ENCODE results near the gene HSDL2. TPM values are rescaled to one million over a fixed set of nuclear protein-coding genes. Genes with fewer than 3 reads are reported as not detected.

The HSDL2 gene
- total RNA-seq, 1 experiment from 2014 or later, result 37.0 TPM

DNA sequence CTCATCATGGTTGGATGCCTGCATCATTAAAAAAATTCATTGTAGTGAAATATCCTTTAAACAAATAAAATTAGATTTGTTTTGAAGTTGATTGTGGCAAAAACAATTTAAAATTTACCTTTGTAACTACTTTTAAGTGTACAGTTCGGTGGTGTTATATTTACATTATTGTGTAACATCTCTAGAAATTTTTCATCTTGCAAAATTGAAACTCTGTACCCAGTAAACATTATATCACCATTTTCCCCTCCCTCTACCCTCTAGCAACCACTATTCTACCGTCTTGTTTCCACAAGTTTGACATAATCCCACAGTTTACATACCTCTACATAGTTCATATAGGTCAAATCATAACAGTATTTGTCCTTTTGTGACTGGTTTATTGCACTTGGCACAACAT, 104.7 kb downstream of the HSDL2 start:
- no peak overlapping the region for H3K4me2 ChIP-seq (ENCODE audit: low read length)
- no peaks in the 10 kb centered on the region for H3K36me3 ChIP-seq (ENCODE audit: low read depth, low read length)
- no peaks in the 10 kb centered on the region for H4K20me1 ChIP-seq (ENCODE audit: low read length)
- no peak overlapping the region for H3K4me3 ChIP-seq (ENCODE audit: low read length)
- DNase-seq, result no peak
- H3K9me3 ChIP-seq (ENCODE audit: low read length), result no peaks in the 10 kb centered on the region
- POLR2A ChIA-PET (ENCODE audit: unreplicated experiment), result no interaction called here
- no peak for ATAC-seq
- no peak overlapping the region for H3K9ac ChIP-seq (ENCODE audit: low read length)
- no peaks in the 10 kb centered on the region for H3K27me3 ChIP-seq (ENCODE audit: low read length)
- no peaks in the 10 kb centered on the region for H3F3A ChIP-seq (ENCODE audit: low read length, unreplicated experiment)
- BruUV-seq (replicated peaks), result no TSS peak
- no peaks in the 10 kb centered on the region for H3K9me2 ChIP-seq (replicated peaks; ENCODE audit: low read length)
- H3K27ac ChIP-seq (ENCODE audit: low read length), result no peak overlapping the region
- TF ChIP-seq, protein P1, sequence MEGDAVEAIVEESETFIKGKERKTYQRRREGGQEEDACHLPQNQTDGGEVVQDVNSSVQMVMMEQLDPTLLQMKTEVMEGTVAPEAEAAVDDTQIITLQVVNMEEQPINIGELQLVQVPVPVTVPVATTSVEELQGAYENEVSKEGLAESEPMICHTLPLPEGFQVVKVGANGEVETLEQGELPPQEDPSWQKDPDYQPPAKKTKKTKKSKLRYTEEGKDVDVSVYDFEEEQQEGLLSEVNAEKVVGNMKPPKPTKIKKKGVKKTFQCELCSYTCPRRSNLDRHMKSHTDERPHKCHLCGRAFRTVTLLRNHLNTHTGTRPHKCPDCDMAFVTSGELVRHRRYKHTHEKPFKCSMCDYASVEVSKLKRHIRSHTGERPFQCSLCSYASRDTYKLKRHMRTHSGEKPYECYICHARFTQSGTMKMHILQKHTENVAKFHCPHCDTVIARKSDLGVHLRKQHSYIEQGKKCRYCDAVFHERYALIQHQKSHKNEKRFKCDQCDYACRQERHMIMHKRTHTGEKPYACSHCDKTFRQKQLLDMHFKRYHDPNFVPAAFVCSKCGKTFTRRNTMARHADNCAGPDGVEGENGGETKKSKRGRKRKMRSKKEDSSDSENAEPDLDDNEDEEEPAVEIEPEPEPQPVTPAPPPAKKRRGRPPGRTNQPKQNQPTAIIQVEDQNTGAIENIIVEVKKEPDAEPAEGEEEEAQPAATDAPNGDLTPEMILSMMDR (conservative IDR thresholded peaks at IDR 0.05; ENCODE audit: low read depth, low read length), result no peak
- TF ChIP-seq EZH2phosphoT487 (IDR thresholded peaks at IDR 0.05; ENCODE audit: borderline replicate concordance, low read length), result no peak
- no peak for TF ChIP-seq EZH2 (IDR thresholded peaks at IDR 0.05; ENCODE audit: low read length, unreplicated experiment)
- no peak overlapping the region for H2AFZ ChIP-seq (ENCODE audit: low read length)
- peaks cover 24% of the 10 kb centered on the region for H3K79me2 ChIP-seq (ENCODE audit: low read length)
- CTCF ChIA-PET, result no interaction called here
- intact Hi-C loops (cut with micrococcal nuclease), result loop anchor here (10.0 kb wide), 1 partner anchor 100 kb away; the partner anchor contains the start of gene HSDL2
- peaks cover 14% of the 10 kb centered on the region for H3K4me1 ChIP-seq (ENCODE audit: insufficient read depth, low read length)

DNA sequence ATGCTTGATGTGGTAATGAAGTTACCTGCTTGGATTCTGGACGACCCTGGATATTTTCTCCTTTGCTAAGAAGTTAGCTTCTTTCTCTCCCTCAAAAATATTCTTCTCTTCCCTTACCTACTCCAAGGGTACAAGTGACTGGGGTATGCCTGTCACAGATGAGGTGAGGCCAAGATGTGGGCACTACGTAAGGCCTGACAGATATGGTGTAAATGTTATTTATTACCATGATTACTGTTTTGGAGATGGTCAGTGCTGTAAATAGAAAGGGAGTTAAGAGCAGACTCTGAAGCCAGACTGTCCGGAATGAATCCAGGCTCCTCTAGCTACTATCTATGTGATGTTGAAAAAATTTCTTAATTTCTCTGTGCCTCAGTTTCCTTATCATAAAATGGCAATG, 105.7 kb downstream of the HSDL2 start:
- intact Hi-C loops (cut with micrococcal nuclease), result loop anchor here (10.0 kb wide), 1 partner anchor 101 kb away; the partner anchor contains the start of gene HSDL2
- DNase-seq, result no peak
- TF ChIP-seq EZH2phosphoT487 (IDR thresholded peaks at IDR 0.05; ENCODE audit: borderline replicate concordance, low read length), result no peak
- TF ChIP-seq, protein P1 (conservative IDR thresholded peaks at IDR 0.05; ENCODE audit: low read depth, low read length), result no peak
- Histone ChIP-seq H3K9me3 (ENCODE audit: low read length) (no peaks in the 10 kb centered on the region), H3K9ac (ENCODE audit: low read length) (no peak overlapping the region), H3K4me2 (ENCODE audit: low read length) (peak overlapping the region; percentile 99), H3F3A (ENCODE audit: low read length, unreplicated experiment) (no peaks in the 10 kb centered on the region), H3K27me3 (ENCODE audit: low read length) (no peaks in the 10 kb centered on the region), H3K4me1 (ENCODE audit: insufficient read depth, low read length) (peaks cover 14% of the 10 kb centered on the region), H4K20me1 (ENCODE audit: low read length) (no peaks in the 10 kb centered on the region), H3K9me2 (replicated peaks; ENCODE audit: low read length) (no peaks in the 10 kb centered on the region), H2AFZ (ENCODE audit: low read length) (peak overlapping the region; percentile 97; the same call in 1 of the 2 replicates), H3K27ac (ENCODE audit: low read length) (no peak overlapping the region), H3K79me2 (ENCODE audit: low read length) (peaks cover 30% of the 10 kb centered on the region), H3K36me3 (ENCODE audit: low read depth, low read length) (no peaks in the 10 kb centered on the region), H3K4me3 (ENCODE audit: low read length) (peak overlapping the region; percentile 96)
- POLR2A ChIA-PET (ENCODE audit: unreplicated experiment), result no interaction called here
- no peak for ATAC-seq
- BruUV-seq (replicated peaks), result no TSS peak
- CTCF ChIA-PET, result no interaction called here

DNA sequence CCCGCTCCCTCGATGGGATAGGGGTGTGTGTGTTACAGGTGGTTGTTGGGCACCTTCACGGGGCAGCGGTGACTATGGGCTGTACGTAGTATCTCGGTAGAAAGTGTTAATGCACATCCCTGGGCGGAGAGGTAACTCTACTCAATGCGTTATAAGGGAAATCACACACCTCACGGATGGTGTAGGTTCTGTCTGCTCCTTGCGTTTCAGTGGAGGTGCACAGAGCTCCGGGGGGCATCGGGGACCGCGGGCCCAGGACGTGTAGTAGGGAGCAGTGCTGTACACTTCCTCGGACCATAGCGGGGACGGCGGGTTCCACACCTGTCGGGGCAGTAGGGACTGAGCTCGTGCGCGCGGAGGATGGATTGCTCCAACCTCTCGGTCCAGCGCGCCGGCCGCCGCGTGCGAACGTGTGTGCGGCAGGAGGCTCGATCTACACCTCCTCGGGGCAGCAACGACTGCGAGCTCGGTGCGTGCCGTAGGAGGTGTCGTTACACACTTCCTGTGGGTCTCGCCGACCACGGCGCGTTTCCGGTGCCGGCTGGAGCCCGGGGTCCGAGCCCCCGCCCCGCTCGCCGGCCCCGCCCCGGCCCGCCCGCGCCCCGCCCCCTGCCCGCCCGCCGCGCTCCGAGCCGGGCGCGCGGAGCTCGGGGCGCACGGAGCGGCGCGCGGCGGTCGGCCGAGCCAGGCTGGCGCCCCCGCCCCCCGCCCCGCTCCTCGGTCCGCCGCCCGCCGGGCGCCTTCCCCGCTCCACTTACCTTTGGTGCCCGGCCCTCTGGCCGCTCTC, 106.5 kb downstream of the HSDL2 start, which contains the start of gene KIAA1958:
KIAA1958 (plus strand) TSS at position 607 of the 787 bp plus-strand sequence. CDS start 87,254 bp downstream, outside the sequence.
- H4K20me1 ChIP-seq (ENCODE audit: low read length), result no peaks in the 10 kb centered on the region
- ChIA-PET CTCF (no interaction called here), POLR2A (ENCODE audit: unreplicated experiment) (interaction anchor here (0.6 kb wide), 1 partner anchor 124 kb away, joined by 3 read pairs; no protein-coding TSS in a partner anchor)
- H3K9me2 ChIP-seq (replicated peaks; ENCODE audit: low read length), result no peaks in the 10 kb centered on the region
- H3K36me3 ChIP-seq (ENCODE audit: low read depth, low read length), result no peaks in the 10 kb centered on the region
- BruUV-seq (replicated peaks), result TSS peak; percentile 73
- no peak within 1 kb of the TSS; the same call in 1 of the 2 replicates for H3K27ac ChIP-seq (ENCODE audit: low read length)
- ATAC-seq (peak; percentile 88), DNase-seq (peak; percentile 74)
- intact Hi-C loops (cut with micrococcal nuclease), result loop anchor here (2.0 to 10.0 kb wide), 3 partner anchors 102 to 220 kb away; partner anchors contain the start of gene HSDL2
- peak within 1 kb of the TSS; percentile 96 for H3K4me3 ChIP-seq (ENCODE audit: low read length)
- peak within 1 kb of the TSS; percentile 97 for H2AFZ ChIP-seq (ENCODE audit: low read length)
- TF ChIP-seq, protein P1 (conservative IDR thresholded peaks at IDR 0.05; ENCODE audit: low read depth, low read length), result no peak
- TF ChIP-seq EZH2phosphoT487 (IDR thresholded peaks at IDR 0.05; ENCODE audit: borderline replicate concordance, low read length) (no peak), EZH2 (IDR thresholded peaks at IDR 0.05; ENCODE audit: low read length, unreplicated experiment) (no peak)
- H3K9me3 ChIP-seq (ENCODE audit: low read length), result no peaks in the 10 kb centered on the region
- no peaks in the 10 kb centered on the region for H3K27me3 ChIP-seq (ENCODE audit: low read length)
- peaks cover 39% of the 10 kb centered on the region for H3K79me2 ChIP-seq (ENCODE audit: low read length)
- H3F3A ChIP-seq (ENCODE audit: low read length, unreplicated experiment), result no peaks in the 10 kb centered on the region
- peak within 1 kb of the TSS; percentile 79 for H3K9ac ChIP-seq (ENCODE audit: low read length)
- peak within 1 kb of the TSS; percentile 99 for H3K4me2 ChIP-seq (ENCODE audit: low read length)
- H3K4me1 ChIP-seq (ENCODE audit: insufficient read depth, low read length), result peaks cover 14% of the 10 kb centered on the region

Measured in PC-3 (cell line).